ENCODE results near the gene AGER. TPM values are rescaled to one million over a fixed set of nuclear protein-coding genes. Genes with fewer than 3 reads are reported as not detected.

Gene AGER
- total and polyA plus RNA-seq, 9 of the 15 experiments (the other 6 are each of a cell fraction or from before 2014, with no cell fraction given) = 1.2 to 11.5 (median 4.1) TPM

- TF ChIP-seq, protein P1, sequence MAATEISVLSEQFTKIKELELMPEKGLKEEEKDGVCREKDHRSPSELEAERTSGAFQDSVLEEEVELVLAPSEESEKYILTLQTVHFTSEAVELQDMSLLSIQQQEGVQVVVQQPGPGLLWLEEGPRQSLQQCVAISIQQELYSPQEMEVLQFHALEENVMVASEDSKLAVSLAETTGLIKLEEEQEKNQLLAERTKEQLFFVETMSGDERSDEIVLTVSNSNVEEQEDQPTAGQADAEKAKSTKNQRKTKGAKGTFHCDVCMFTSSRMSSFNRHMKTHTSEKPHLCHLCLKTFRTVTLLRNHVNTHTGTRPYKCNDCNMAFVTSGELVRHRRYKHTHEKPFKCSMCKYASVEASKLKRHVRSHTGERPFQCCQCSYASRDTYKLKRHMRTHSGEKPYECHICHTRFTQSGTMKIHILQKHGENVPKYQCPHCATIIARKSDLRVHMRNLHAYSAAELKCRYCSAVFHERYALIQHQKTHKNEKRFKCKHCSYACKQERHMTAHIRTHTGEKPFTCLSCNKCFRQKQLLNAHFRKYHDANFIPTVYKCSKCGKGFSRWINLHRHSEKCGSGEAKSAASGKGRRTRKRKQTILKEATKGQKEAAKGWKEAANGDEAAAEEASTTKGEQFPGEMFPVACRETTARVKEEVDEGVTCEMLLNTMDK (IDR thresholded peaks at IDR 0.05; ENCODE audit: borderline replicate concordance, insufficient read depth, low read depth, low read length, poor library complexity, severe bottlenecking) = no peak
- TF ChIP-seq RFX1 (IDR thresholded peaks at IDR 0.05) = no peak
- TF ChIP-seq, protein P2, sequence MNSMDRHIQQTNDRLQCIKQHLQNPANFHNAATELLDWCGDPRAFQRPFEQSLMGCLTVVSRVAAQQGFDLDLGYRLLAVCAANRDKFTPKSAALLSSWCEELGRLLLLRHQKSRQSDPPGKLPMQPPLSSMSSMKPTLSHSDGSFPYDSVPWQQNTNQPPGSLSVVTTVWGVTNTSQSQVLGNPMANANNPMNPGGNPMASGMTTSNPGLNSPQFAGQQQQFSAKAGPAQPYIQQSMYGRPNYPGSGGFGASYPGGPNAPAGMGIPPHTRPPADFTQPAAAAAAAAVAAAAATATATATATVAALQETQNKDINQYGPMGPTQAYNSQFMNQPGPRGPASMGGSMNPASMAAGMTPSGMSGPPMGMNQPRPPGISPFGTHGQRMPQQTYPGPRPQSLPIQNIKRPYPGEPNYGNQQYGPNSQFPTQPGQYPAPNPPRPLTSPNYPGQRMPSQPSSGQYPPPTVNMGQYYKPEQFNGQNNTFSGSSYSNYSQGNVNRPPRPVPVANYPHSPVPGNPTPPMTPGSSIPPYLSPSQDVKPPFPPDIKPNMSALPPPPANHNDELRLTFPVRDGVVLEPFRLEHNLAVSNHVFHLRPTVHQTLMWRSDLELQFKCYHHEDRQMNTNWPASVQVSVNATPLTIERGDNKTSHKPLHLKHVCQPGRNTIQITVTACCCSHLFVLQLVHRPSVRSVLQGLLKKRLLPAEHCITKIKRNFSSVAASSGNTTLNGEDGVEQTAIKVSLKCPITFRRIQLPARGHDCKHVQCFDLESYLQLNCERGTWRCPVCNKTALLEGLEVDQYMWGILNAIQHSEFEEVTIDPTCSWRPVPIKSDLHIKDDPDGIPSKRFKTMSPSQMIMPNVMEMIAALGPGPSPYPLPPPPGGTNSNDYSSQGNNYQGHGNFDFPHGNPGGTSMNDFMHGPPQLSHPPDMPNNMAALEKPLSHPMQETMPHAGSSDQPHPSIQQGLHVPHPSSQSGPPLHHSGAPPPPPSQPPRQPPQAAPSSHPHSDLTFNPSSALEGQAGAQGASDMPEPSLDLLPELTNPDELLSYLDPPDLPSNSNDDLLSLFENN (IDR thresholded peaks at IDR 0.05; ENCODE audit: low read depth in 2 of 2, low read length in 2 of 2) = no peak
- no peak for TF ChIP-seq HMBOX1 (IDR thresholded peaks at IDR 0.05)
- TF ChIP-seq PHF20 (IDR thresholded peaks at IDR 0.05; ENCODE audit: partially characterized antibody) = no peak
- TF ChIP-seq NCOR1 (IDR thresholded peaks at IDR 0.05) = no peak
- TF ChIP-seq TRIM28 (IDR thresholded peaks at IDR 0.05) = no peak
- no peak for TF ChIP-seq NCOA4 (IDR thresholded peaks at IDR 0.05; ENCODE audit: partially characterized antibody)
- TF ChIP-seq HIVEP1 (CRISPR knock-in tag; IDR thresholded peaks at IDR 0.05) = no peak
- TF ChIP-seq SIRT6 (IDR thresholded peaks at IDR 0.05; ENCODE audit: low read depth, low read length) = no peak
- no peak for TF ChIP-seq NFYB (IDR thresholded peaks at IDR 0.05; ENCODE audit: extremely low read depth, insufficient read length)
- no peak for TF ChIP-seq ZNF583 (CRISPR knock-in tag; IDR thresholded peaks at IDR 0.05)
- TF ChIP-seq ZBTB1 (CRISPR knock-in tag; IDR thresholded peaks at IDR 0.05; ENCODE audit: borderline replicate concordance, low read depth) = no peak
- TF ChIP-seq ZNF707 (CRISPR knock-in tag; conservative IDR thresholded peaks at IDR 0.05) = no peak
- TF ChIP-seq POLR2AphosphoS2 (IDR thresholded peaks at IDR 0.05; ENCODE audit: low read length) = peak; percentile 49; the same call in 1 of the 2 replicates
- no peak for TF ChIP-seq ZNF23 (CRISPR knock-in tag; IDR thresholded peaks at IDR 0.05)
- no peak; the same call in 1 of the 2 replicates for TF ChIP-seq SP1 (CRISPR knock-in tag; IDR thresholded peaks at IDR 0.05)
- TF ChIP-seq STAT5B (CRISPR knock-in tag; IDR thresholded peaks at IDR 0.05) = no peak
- no peak for TF ChIP-seq RFX5 (IDR thresholded peaks at IDR 0.05; ENCODE audit: low read depth, low read length)
- TF ChIP-seq ZBTB34 (CRISPR knock-in tag; IDR thresholded peaks at IDR 0.05) = no peak
- no peak for TF ChIP-seq HOXB6 (CRISPR knock-in tag; IDR thresholded peaks at IDR 0.05; ENCODE audit: borderline replicate concordance)
Measured at GRCh38 chr6:32182555-32182981, 1.5 kb downstream of the AGER start (continued).
